Upper lobe of left lung (tissue), 4 donors: ENCODE measurements around the gene TSPAN5.

Experiments
- CTCF ChIP-seq, 6 experiments: fragments of 450-650 bp in 4 of 6; fragments of 200-600 bp in 2 of 6; sonication (generic) in 2 of 6; IDR thresholded peaks; one replicate each; pipeline ENCODE4 v1.5.1; 2016 to 2019; ENCODE audit warnings: antibody characterized with exemption in 6 of 6
- POLR2A ChIP-seq, 4 donors: fragments of 450-650 bp; IDR thresholded peaks; one replicate each; pipeline ENCODE4 v1.5.1; 2016 to 2017; ENCODE audit warnings: antibody characterized with exemption in 4 of 4, mild to moderate bottlenecking in 2 of 4
- POLR2AphosphoS5 ChIP-seq, 2 donors: sonication (generic); formaldehyde crosslinking; IDR thresholded peaks; one replicate each; pipeline ENCODE4 v1.5.1; 2017; ENCODE audit warnings: antibody characterized with exemption in 2 of 2

GRCh38 chr4:98623126-98623802, 35.1 kb downstream of the TSPAN5 start:
- TF ChIP-seq CTCF (IDR thresholded peaks at IDR 0.05) (no peak), POLR2A (IDR thresholded peaks at IDR 0.05) (no peak), POLR2AphosphoS5 (IDR thresholded peaks at IDR 0.05) (no peak)
